Transverse colon (tissue), 3 donors: Measurements from ENCODE around the gene KDM6B.

Experiments
- POLR2A ChIP-seq: fragments of 450-650 bp; IDR thresholded peaks from one replicate; pipeline ENCODE4 v1.6.1; 2016; ENCODE audit warnings: antibody characterized with exemption, mild to moderate bottlenecking, moderate library complexity
- TF ChIP-seq, protein P1 (sequence below), 5 experiments: fragments of 200-600 bp in 3 of 5; fragments of 450-650 bp in 2 of 5; sonication (generic) in 3 of 5; IDR thresholded peaks; 1 replicate in 2 of 5; 2 replicates in 3 of 5; pipeline ENCODE4 v1.5.1; 2016 to 2017; ENCODE audit warnings: antibody characterized with exemption in 5 of 5, inconsistent platforms in 3 of 5, mild to moderate bottlenecking in 2 of 5, moderate library complexity in 1 of 5

DNA sequence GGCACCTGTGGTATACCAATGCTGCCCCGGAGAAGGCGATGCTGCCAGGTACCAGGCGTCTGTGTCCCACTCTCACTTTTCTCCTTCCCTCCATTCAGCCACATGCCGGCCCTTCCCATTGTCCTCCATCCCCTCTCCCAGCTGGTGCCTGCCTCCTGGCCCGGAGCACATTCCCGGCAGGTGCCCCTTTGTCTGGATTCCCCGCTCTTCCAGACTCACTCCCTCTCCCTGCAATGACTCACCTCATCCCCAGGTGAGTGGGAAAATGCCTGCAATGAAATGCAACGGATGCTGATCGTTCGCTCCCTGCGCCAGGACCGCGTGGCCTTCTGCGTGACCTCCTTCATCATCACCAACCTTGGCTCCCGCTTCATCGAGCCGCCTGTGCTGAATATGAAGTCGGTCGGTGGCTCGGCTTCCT lies 10.4 kb upstream of the KDM6B start:
- TF ChIP-seq, protein P1, sequence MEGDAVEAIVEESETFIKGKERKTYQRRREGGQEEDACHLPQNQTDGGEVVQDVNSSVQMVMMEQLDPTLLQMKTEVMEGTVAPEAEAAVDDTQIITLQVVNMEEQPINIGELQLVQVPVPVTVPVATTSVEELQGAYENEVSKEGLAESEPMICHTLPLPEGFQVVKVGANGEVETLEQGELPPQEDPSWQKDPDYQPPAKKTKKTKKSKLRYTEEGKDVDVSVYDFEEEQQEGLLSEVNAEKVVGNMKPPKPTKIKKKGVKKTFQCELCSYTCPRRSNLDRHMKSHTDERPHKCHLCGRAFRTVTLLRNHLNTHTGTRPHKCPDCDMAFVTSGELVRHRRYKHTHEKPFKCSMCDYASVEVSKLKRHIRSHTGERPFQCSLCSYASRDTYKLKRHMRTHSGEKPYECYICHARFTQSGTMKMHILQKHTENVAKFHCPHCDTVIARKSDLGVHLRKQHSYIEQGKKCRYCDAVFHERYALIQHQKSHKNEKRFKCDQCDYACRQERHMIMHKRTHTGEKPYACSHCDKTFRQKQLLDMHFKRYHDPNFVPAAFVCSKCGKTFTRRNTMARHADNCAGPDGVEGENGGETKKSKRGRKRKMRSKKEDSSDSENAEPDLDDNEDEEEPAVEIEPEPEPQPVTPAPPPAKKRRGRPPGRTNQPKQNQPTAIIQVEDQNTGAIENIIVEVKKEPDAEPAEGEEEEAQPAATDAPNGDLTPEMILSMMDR (IDR thresholded peaks at IDR 0.05), result no peak
- no peak for TF ChIP-seq POLR2A
